ENCODE results near the gene TRIL.

DNA sequence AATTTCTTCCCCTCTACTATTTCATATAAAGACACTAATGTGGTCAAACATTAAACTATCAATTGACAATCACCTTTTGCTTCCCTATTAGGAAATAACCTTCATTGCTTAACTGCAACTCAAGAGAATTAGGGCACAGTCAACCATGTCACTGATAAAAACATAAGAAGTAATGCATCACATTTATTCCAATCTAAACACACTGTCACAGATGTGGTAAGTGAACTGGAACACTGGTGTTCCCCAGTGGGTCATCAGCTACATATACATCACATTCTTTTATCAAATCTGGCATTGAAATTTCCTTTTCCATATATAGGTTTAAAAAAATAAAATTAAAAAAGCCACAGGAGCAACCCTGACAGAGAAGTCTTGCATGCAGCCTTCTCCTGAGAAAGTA is 3.7 kb downstream of the TRIL start:
- TF ChIP-seq, protein P1, sequence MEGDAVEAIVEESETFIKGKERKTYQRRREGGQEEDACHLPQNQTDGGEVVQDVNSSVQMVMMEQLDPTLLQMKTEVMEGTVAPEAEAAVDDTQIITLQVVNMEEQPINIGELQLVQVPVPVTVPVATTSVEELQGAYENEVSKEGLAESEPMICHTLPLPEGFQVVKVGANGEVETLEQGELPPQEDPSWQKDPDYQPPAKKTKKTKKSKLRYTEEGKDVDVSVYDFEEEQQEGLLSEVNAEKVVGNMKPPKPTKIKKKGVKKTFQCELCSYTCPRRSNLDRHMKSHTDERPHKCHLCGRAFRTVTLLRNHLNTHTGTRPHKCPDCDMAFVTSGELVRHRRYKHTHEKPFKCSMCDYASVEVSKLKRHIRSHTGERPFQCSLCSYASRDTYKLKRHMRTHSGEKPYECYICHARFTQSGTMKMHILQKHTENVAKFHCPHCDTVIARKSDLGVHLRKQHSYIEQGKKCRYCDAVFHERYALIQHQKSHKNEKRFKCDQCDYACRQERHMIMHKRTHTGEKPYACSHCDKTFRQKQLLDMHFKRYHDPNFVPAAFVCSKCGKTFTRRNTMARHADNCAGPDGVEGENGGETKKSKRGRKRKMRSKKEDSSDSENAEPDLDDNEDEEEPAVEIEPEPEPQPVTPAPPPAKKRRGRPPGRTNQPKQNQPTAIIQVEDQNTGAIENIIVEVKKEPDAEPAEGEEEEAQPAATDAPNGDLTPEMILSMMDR (IDR thresholded peaks at IDR 0.05; ENCODE audit: insufficient read depth, low read length, poor library complexity, severe bottlenecking): no peak
- TF ChIP-seq EZH2phosphoT487 (conservative IDR thresholded peaks at IDR 0.05; ENCODE audit: low read length): no peak
